ENCODE results near the gene TYW1B.
"Not testable (repeated sequence)": the region's sequence is repeated elsewhere in the genome, so short reads cannot be mapped to it uniquely, and the experiment has no call there.

Gene TYW1B

DNA sequence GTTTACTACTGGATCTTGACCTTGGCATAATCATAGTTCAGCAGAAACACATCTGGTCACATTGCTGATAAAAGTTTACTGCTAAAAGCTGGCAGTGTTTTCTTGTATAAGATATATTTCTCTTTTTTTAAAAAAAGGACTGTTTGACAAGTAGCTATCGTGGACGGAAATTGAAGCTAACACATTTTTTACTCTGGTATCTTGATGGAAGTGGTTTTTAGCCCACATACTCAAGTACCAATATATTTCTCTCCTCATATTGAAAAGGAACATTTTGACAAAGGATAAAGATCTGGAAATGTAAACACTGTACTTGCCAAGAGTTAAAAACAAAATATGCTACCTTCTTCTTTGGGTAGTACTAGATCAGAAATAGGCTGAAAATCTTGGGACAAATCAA, 137.8 kb downstream of the TYW1B start:
- DNase-seq: not testable (repeated sequence)

DNA sequence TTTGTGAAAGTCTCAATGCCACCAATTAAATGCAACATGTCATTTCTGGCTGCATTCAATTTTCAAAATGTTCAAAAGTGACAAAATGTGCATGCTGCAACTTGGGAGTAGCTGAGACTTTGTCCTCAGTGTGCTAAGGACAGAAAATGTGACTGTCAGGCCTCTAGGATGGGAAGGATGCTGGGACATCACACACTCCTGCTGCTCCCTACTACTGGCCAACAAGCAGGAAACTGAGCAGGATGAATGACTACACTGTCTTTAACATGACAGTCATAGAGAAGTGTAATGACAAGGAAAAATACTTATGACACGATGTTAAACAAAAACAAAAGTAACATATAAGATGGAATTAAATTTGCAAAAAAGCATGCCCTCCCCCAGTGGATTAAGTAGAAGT, 138.7 kb downstream of the TYW1B start:
- not testable (repeated sequence) for DNase-seq

DNA sequence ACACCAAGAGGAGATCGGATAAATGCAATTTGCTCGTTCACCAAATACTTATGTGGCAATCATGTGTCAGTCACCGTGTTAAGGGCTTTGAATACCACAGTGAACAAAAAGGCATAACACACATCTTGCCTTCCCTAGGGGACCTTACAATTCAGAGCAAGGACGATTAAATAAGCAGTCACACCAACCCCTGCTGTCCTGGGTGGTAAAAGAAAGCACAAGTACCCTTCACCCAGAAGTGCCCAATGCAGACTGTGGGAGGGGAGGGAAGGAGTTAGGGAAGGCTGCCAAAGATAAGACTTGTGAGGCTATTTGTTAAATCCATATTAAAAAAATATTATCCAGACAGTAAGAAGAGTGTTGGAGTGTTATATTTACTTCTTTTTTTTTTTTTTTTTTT, 146.8 kb downstream of the TYW1B start:
- DNase-seq: not testable (repeated sequence)

DNA sequence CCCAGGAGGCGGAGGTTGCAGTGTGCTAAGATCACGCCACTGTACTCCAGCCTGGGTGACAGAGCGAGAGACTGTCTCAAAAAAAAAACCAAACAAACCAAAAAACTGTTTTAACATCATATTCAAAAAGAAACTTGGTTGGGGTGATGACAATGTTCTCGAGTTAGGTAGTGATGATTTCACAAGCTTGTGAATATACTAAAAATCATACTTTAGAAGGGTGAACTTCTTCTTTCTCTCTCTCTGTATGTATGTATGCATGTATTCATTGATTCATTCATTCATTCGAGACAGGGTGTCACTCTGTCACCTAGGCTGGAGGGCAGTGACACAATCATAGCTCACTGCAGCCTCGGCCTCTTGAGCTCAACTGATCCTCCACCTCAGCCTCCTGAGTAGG, 151.1 kb downstream of the TYW1B start:
- DNase-seq: not testable (repeated sequence)

DNA sequence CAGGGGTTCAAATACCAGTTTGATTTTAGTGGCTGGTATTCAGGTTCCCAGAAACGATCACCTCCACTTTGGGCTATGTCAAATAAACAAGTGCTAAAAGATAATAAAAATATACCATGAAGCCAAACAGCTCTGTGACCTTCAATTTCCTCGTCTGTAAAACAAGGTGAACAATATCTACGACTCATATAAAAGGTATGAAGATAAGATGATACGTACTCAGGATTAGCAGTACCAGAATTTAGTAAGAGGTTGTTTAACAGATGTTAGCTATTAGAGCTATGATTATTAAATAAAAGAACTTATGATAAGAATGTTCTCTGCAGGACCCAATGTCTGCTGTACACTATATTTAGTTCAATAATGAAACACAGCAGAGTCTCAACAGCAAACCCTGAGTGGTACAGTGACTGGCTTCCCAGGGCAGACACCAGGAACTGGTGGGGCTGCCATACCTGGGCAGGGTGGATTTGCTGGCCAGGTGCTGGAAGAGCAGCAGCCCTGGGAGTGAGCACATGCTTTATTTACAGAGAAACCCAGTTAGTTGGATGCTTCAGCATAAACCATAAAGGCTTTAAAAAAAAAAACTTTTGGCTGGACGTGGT, 151.8 kb downstream of the TYW1B start:
- DNase-seq: not testable (repeated sequence)

DNA sequence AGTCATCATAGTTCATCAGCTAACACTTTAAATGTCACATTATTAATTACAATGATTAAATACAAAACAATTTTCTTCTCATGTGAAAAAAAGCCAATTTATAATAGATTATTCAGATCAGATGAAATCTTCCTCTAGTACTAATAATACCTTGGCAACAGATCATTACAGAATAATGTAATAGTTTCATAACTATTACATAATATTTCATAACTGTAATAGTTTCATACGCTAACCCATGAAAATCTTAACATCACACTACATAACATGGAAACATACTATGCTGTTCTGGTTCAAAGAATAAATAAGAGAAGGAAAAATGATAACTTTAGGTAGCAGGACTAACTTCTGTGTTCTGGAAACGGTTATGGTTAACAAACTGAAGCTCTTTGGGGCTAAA, 152.3 kb downstream of the TYW1B start:
- DNase-seq: not testable (repeated sequence)

DNA sequence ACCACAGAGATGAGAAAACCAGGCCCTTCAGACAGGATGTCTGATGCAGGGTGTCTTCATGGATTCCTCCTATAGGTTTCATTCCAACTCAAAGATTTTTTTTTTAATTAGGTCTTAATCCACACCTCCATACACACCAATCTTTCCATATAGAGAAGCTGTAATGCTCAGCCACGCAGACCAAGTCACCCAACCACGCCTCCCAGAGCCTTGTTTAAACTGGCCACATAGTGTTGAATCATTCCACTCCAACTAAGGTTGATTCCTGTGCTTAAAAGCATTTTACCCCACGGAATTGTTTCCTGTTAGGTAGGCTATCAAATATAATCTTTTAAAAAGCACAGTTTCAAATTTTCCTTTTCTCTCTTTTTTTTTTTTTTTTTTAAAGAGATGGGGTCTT, 153.6 kb downstream of the TYW1B start:
- no peak for DNase-seq

DNA sequence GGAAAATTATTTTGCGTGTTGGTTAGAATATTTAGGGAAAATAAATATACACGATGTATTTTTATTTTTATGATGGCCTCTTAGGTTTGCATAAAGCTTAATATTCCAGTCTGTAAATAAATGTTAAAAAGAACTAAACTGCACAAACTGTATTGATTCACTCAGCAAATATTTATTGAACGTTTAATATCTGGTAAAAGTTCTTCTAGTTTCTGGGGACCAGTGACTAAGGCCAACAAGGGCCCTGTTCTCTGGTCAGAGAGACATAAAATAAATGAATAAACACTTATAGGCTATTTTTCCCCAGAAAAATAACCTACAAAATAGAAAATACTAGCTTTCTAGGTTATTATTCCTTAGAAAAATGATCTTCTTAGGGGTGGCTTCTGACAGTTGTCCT, 157.2 kb downstream of the TYW1B start:
- not testable (repeated sequence) for DNase-seq

DNA sequence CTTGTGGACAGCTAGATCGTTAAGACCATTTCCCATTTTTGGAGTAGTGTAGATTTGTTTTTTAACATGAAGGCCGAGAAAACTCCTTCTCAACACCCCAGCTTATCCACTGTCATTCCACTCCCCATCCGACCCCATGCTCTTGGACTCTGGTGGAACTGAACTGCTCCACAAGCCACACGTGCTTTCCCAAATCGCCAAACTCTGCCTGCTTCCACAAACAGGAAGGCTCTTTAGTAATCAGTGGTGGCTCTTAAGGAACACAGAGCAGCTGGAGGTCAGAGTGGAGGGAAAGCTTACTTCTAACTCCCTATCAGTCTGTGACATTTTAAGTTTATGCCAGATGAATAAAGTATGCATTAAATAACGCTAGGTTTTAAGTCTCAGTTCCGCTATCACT, 159.6 kb downstream of the TYW1B start:
- not testable (repeated sequence) for DNase-seq

DNA sequence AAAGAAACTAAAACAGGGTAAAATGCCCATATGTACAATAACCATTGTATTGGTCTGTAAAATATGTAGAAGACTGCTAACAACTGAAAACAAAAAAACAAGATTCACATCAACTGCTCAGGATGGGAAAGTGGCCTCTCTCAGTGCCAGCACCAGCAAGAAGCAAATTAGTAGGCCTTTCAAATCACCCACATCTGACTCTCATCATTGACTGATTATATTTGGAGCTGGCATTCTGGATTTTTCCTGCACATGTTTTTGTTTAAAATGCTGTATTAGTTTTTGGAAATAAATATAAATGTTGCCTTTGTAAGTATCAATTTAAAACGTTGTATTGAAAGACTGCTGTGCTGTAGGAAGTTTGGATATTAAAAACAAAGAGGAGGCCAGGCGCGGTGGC, 161.0 kb downstream of the TYW1B start:
- DNase-seq: not testable (repeated sequence)

DNA sequence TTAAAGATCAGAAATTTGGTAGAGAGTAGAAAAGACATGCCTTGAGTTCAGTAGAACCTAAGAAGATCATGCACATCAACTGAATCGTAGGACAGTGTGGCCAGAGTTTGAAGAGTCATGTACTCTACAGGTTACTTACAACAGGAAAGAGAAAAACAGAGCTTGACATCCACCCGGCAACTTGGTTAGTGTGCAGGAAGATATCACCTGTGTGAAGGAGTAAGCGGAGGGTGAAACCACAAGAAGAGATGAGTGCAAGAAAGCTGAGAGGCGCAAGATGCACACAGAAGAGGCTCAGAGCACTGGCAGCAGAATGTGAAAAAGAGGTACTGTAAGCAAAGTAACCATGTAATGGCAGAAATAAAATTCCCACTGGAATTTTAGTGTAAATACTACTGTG, 179.4 kb downstream of the TYW1B start:
- not testable (repeated sequence) for DNase-seq

DNA sequence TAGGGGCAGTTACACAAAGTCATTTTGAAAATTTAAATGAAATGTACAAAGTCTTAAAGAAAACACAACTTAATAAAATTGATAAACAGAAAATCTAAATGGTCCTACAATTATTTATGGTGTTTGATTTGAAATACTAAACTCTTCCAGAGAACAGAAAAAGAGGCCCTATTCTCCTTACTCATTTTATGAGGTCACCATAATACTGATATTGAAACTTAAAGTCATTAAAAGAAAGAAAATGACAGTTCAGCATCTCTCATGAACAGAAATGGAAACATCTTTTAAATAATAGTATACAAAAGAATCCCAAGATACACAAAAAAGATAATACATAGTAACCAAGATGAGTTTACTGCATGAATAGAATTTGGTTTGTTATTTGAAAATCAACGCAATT, 184.3 kb downstream of the TYW1B start:
- not testable (repeated sequence) for DNase-seq

DNA sequence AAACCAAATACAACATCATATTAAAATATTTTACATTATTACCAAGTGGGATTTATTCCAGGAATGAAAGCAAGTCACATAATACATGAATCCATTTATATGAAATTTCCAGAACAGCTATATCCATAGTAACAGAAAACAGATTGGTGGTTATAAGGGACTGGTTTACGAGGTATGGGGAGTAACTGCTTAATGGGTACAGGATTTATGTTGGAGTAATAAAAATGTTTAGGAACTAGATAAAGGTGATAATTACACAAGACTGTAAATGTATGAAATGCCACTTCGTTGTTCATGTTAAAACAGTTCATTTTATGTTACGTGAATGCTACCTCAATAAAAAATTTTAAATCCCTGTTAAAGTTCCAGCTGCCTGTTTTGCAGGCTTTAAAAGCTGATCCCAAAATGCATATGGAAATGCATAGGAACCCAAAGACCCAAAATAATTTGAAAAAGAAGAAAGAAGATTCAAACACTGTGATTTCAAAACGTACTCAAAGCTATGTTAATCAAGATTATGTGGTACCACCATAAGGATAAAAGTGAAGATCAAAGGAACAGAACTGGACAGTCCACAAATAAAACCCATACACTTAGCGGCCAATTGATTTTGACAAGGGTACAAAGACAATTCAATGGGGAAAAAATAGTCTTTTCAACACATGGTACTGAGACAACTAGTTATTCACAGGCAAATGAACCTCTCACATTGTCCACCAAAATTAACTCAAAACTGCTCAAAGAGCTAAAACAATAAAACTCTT, 186.3 kb downstream of the TYW1B start:
- not testable (repeated sequence) for DNase-seq

DNA sequence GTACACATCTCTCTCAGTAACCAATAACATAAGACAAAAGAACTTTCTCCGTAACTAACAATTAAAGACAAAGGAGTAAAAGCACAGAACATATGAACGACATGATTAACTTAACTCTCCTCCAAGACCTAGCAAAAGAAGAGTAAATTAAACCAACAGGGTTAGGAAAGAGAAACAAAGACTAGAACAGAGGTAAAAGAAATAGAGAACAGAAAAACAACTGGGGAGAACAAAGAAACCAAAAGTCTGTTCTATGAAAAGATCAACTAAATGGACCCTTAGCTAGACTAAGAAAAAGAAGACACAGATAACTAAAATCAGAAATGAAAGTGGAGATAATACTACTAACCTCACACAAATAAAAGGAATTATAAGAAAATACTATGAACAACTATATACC, 187.3 kb downstream of the TYW1B start:
- DNase-seq: not testable (repeated sequence)

DNA sequence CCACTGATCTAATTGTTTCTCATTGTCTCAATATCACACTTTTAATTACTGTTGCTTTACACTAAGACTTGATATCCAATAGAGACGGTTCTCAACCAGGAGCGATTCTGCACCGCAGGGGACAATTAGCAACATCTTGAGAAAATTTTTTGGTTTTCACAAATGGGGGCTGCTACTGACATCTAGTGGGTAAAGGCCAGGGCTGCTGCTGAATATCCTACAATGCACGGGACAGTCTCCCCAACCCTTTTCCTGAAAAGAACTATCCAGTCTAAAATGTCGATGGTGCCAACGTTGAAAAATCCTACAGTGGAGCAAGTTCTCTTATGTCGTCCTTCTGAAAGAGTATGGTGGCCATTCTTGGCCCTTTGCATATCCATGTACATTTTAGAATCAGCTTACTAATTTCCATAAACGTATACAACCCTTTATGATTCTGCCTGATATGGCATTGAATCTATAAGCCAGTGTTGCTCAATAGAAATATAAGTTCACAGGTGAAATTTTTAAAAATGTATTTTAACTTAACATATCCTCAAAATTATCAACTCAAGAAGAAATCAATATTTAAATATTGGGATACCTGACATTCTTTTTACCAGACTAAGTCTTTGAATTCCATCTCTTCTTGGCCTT, 192.6 kb downstream of the TYW1B start:
- DNase-seq: not testable (repeated sequence)

DNA sequence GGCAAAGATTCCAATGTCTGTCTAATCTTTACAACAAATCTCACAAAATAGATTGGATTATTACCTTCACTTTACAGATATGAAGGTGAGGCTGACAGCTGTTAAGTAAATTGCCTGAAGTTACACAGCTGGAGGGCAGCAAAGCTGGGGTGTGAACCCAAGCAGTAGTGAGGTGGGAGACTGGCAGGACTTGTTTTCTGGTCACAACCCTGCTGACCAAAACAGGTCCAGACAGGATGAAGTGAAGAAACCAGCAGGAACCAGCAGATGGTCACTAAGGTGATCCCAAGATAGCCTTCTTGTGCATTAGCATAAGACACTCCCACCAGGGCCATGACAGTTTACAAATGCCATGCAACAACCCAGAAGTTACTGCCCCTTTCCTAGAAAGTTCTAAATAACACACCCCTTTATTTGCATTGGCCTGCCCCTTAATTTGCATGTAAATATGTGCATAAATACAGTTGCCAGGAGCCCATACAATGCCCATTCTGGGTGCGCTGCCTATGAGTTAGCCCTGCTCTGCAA, 195.2 kb downstream of the TYW1B start:
- DNase-seq: not testable (repeated sequence)

DNA sequence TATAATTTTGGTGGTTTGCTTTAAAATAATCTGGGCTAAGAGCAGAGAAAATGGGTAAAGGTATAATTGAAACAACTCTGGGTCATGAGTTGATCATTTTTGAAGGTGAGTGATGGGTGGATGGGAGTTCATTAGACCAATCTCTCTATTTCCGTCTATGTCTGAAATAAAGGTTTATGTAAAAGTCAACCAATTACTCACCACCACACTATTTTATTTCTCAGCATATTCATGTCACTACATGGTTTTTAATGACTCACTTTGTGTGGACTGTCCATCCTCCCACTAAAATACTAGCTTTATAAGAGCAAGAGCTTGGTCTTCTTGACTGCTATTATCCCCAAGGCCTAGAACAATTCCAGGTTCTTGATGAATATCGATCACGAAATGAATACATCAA, 199.6 kb downstream of the TYW1B start:
- DNase-seq: not testable (repeated sequence)

DNA sequence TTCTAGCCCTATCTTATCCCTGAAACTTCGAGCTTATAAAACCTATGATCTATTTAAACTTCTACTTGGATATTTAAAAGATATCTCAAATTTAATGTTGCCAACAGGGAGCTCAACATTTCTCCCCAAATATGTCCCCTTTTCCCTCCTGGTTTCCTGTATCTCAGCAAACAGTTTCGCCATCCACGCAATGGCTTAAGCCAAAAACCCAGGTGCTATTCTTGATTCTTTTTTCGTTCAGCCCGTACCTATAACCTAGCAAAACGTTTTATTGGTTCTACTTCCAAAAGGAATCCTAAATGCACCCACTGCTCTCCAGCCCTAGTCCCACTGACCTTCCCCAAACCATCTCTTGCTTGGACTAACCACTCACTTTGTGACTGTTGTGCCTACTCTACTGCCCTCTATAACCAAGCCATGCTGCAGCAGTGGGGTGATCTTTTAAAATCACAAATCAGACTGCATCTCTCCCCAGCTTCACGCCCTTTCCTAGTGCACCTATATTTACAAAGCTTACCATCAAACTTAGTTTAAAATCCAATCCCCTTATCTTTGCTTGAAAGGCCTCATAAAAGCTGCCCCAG, 201.5 kb downstream of the TYW1B start:
- DNase-seq: not testable (repeated sequence)

DNA sequence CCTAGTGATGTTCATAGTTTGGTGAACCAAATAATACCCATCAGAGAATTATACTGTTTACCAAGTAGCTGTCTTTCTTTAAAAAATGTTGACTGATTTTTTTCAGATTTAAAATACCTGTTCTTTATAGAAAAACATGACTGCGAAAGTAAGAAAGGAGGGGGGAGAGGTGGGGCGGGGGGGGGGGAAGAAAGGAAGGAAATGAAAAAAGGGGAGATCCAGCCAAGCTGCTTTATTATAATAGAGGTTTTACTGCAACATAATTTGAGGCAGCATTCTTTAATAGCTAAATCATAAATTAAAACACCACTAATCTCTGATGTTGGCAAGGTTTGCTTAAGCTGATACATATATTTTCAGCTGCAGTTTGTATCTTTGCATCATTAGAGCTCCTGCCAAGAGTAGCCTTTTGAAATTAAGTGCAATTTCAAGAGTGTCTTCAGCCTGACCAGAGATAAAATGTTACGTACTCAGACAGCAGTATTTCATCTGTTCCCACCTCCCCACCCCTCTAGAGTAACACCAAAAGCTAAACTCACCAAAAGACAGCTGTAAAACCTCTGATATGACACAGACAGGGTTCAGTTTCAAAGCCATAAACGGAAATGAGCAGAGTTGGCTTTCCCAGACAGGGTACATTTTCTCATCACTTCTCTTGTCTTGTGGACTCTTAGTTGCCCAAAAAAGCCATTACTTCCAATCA, 202.1 kb downstream of the TYW1B start:
- not testable (repeated sequence) for DNase-seq

DNA sequence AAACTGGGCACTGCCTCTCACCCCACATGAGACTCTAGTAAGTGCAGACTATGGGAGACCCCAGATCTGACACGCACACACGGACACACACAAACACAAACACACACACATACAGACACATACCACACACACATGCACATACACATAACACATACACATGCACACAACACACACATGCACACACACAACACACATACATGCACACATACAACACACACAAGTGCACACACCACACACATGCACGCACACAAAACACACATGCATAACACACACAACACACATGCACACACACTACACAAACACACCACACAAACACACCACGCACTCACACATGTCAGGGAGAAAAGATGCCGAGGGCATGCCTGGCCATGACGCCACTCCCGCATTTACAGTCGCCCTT, 205.5 kb downstream of the TYW1B start:
- no peak for DNase-seq

DNA sequence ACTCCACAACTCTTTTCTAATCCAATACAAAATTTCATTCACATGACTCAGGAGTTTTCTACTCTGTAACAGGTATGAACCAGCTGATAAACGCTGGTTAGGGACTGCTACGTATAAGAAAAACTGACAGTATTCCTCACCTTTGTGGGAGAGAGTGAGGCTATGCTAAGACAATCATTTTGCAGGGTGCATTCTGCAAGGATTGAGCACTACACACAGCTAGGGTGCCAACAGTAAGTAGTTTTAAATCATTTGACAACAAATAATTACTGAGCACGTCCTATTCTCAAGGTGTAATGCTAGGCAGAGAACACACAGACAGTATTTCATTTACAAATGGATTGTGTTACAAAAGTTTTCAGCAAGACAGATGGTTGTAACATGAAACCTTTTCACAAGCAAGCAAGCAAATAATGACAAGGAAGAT, 206.2 kb downstream of the TYW1B start:
- DNase-seq: not testable (repeated sequence)

DNA sequence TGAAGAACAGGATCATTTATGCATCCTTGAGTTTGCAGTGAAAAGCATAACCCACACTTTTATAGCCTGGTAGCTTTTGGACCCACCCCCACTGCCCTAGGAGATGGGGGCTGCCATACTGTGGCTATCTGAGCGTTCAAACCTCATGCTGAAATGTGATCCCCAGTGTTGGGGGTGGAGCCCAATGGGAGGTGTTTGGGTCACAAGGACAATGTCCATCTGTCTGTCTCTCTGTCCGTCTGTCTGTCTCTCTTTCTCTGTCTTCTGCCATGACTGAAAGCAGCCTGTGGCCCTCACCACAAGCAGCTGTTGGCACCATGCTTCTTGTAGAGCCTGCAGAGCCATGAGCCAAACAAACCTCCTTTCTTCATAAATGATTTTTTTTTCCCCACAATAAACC, 207.1 kb downstream of the TYW1B start:
- DNase-seq: not testable (repeated sequence)

Data from NCI-H2171 (cell line).